Measurements from ENCODE around the gene NCAM1.

DNA sequence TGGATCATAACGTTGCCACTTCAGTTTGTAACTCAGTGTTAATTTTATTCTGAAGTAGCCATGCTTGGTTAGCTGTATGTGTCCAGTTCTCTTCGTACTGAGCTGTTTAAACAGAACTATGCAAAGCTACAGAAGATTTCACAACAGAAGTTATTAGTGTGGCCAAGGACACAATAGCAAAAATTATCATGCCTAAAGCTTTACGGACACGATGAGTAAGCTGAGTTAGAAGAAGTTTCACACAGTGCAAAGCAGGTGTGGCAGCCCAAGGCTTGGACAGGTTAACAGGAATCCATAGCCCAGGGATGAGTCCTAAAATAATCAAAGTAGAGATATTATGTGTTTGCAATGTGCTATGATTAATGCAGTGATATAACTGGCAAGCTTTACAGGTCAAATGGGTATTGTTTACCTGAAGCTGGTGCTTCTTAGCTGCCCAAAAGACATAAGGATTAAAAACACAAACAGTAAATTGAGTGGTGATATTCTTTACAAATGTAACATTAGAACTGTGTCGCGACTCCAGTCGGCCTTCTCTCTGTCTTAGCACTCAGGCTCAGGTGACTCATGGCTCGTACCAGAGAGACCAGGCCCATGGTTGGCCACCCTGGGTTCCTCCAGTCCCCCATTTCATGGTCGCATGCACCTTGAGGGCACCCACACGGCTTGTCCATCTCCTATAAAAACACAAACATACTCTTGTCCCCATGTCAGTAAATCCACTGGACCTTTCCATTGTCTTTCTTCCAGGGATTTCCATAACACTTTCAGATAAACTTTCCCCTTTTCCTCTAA, 35.5 kb upstream of the NCAM1 start:
- TF ChIP-seq POLR2A (IDR thresholded peaks at IDR 0.05) = peak in 1 of 2 donors; percentile 10
- TF ChIP-seq, protein P1, sequence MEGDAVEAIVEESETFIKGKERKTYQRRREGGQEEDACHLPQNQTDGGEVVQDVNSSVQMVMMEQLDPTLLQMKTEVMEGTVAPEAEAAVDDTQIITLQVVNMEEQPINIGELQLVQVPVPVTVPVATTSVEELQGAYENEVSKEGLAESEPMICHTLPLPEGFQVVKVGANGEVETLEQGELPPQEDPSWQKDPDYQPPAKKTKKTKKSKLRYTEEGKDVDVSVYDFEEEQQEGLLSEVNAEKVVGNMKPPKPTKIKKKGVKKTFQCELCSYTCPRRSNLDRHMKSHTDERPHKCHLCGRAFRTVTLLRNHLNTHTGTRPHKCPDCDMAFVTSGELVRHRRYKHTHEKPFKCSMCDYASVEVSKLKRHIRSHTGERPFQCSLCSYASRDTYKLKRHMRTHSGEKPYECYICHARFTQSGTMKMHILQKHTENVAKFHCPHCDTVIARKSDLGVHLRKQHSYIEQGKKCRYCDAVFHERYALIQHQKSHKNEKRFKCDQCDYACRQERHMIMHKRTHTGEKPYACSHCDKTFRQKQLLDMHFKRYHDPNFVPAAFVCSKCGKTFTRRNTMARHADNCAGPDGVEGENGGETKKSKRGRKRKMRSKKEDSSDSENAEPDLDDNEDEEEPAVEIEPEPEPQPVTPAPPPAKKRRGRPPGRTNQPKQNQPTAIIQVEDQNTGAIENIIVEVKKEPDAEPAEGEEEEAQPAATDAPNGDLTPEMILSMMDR (IDR thresholded peaks at IDR 0.05) = no peak

Measured in thyroid gland (tissue), 4 donors.